GM06990 (cell line): ENCODE data around the gene PRXL2B.
"Not testable (repeated sequence)": the region's sequence is repeated elsewhere in the genome, so short reads cannot be mapped to it uniquely, and the experiment has no call there.

ENCODE experiments used
- DNase-seq: peaks from one replicate; pipeline ENCODE4 v3.0.0-alpha.2; 2011; ENCODE audit not compliant: insufficient read length; ENCODE audit errors: extremely low read depth
- H3K27me3 ChIP-seq: replicated peaks from 2 replicates; pipeline ENCODE4 v1.6.0; 2011; ENCODE audit warnings: low read length; ENCODE audit not compliant: control insufficient read depth, insufficient read depth
- H3K36me3 ChIP-seq: 2 replicates; pipeline ENCODE4 v1.5.1; 2011; ENCODE audit warnings: low read length; ENCODE audit not compliant: control insufficient read depth, insufficient read depth
- H3K4me3 ChIP-seq: replicated peaks from 2 replicates; pipeline ENCODE4 v1.5.1; 2011; ENCODE audit warnings: low read depth, mild to moderate bottlenecking, control low read depth, low read length
- TF ChIP-seq, protein P1 (sequence below): IDR thresholded peaks from 2 replicates; pipeline ENCODE4 v1.5.1; 2011; ENCODE audit warnings: low read length, control low read depth, mild to moderate bottlenecking, inconsistent platforms; ENCODE audit not compliant: insufficient read depth, poor library complexity, severe bottlenecking

The PRXL2B gene

DNA sequence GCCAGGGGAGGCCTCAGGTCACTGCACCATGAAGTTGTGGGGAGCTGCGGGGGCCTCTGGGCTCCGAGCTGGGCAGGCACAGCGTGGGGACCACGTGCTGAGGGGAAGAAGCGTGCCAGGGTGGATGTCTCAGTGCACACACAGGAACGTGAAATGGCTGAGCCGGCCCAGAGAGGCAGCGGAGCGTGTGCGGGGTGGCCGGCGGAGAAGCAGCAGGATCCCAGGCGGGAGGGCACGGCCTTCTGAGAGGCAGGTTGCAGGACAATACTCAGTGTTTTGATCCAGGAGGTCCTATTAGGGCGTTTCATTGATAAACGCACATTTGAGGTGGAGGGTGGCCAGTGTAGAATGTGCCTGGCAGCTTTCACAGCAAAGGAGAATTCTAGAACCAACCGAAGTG lies 17.5 kb upstream of the PRXL2B start:
- no peak for DNase-seq
- H3K4me3 ChIP-seq = no peak overlapping the region
- TF ChIP-seq, protein P1, sequence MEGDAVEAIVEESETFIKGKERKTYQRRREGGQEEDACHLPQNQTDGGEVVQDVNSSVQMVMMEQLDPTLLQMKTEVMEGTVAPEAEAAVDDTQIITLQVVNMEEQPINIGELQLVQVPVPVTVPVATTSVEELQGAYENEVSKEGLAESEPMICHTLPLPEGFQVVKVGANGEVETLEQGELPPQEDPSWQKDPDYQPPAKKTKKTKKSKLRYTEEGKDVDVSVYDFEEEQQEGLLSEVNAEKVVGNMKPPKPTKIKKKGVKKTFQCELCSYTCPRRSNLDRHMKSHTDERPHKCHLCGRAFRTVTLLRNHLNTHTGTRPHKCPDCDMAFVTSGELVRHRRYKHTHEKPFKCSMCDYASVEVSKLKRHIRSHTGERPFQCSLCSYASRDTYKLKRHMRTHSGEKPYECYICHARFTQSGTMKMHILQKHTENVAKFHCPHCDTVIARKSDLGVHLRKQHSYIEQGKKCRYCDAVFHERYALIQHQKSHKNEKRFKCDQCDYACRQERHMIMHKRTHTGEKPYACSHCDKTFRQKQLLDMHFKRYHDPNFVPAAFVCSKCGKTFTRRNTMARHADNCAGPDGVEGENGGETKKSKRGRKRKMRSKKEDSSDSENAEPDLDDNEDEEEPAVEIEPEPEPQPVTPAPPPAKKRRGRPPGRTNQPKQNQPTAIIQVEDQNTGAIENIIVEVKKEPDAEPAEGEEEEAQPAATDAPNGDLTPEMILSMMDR = no peak
- H3K27me3 ChIP-seq = no peaks in the 10 kb centered on the region
- H3K36me3 ChIP-seq = no peaks in the 10 kb centered on the region

DNA sequence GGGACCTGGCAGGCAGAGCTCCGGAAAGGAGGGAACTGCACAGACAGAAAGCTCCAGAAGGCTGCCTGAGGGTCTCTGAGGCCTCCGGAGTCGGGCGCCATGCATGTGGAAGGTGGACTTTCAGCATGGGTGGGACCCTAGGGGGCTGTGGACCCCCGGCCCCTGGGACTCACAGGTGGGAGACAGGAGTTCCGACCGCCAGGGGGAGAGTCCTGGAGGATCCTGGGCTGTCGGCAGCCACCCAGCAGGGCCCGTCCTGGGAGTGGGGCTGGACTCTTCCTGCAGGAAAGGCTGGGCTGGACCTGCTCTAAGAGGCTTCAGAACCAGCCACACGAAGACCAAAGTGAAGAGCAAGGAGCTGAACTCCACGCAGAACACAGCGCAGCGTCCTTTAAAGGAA lies 16.9 kb upstream of the PRXL2B start:
- not testable (repeated sequence) for DNase-seq, H3K27me3 ChIP-seq, H3K4me3 ChIP-seq, H3K36me3 ChIP-seq

- no peaks in the 10 kb centered on the region for H3K27me3 ChIP-seq
- DNase-seq = no peak
- H3K4me3 ChIP-seq = no peak overlapping the region
- TF ChIP-seq, protein P1 = no peak
- H3K36me3 ChIP-seq = no peaks in the 10 kb centered on the region
Measured at GRCh38 chr1:2570332-2570731, 16.2 kb upstream of the PRXL2B start.

GRCh38 chr1:2571348-2571747 lies 15.2 kb upstream of the PRXL2B start:
- no peaks in the 10 kb centered on the region for H3K27me3 ChIP-seq
- TF ChIP-seq, protein P1 = no peak

DNA sequence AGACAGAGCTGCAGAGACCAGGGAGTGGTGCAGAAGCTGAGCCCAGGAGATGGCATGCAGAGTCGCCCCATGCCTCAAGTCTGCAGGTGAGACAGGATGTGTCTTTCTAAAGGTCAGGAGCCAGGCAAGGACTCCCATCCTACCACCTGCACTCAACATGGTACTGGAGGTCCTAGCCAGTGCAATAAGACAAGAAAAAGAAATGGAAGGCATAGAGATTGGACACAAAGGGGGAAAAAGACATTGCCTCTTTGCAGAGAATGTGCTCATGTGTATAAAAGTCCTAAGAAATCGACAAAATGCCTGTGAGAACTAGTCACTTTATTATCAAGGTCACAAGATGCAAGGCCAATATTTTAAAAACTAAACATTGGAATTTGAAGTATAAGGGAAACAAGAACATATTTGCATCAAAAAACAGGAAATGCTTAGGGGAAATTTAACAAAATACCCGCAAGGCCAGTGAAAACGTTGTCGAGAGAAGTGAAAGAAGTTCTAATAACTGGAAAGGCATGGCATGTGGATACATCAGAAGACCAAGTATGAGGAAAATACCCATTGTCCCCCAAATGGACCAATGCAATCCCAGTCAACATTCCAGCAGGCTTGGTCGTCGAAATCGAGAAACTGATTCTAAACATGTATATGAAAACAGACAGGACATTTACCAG lies 13.2 kb upstream of the PRXL2B start:
- H3K4me3 ChIP-seq = no peak overlapping the region
- H3K36me3 ChIP-seq = no peaks in the 10 kb centered on the region
- DNase-seq = no peak
- H3K27me3 ChIP-seq = no peaks in the 10 kb centered on the region
- TF ChIP-seq, protein P1 = no peak

More at GRCh38 chr1:2571348-2571747, 15.2 kb upstream of the PRXL2B start:
- no peak overlapping the region for H3K4me3 ChIP-seq
- no peak for DNase-seq
- H3K36me3 ChIP-seq = no peaks in the 10 kb centered on the region

- H3K27me3 ChIP-seq = no peaks in the 10 kb centered on the region
- no peak for DNase-seq
- H3K4me3 ChIP-seq = no peak overlapping the region
- H3K36me3 ChIP-seq = no peaks in the 10 kb centered on the region
- TF ChIP-seq, protein P1 = no peak
Measured at GRCh38 chr1:2574350-2574749, 12.2 kb upstream of the PRXL2B start.
